GM23338 (cell line): ENCODE data around the gene MTHFD1L. TPM values are rescaled to one million over a fixed set of nuclear protein-coding genes. Genes with fewer than 3 reads are reported as not detected.

ENCODE experiments used
- ATAC-seq: fragments of 200-7000 bp; cut with Tn5 transposase; 3 replicates; pipeline ENCODE4 v1.9.1; 2020
- DNase-seq: peaks from one replicate; pipeline ENCODE4 v3.0.0-alpha.2; 2015; ENCODE audit warnings: low spot score
- H2AFZ ChIP-seq: fragments of 200-600 bp; sonication (generic); 2 replicates; pipeline ENCODE4 v1.8.0; 2016; ENCODE audit warnings: antibody characterized with exemption, mild to moderate bottlenecking, moderate library complexity
- H3F3A ChIP-seq: fragments of 200-600 bp; sonication (generic); replicated peaks from 2 replicates; pipeline ENCODE4 v1.8.0; 2017; ENCODE audit warnings: antibody characterized with exemption, mixed run types, low read depth
- H3K27ac ChIP-seq: fragments of 200-600 bp; sonication (generic); 2 replicates; pipeline ENCODE4 v1.6.1; 2016; ENCODE audit warnings: low read depth
- H3K27me3 ChIP-seq: fragments of 200-600 bp; sonication (generic); 2 replicates; pipeline ENCODE4 v1.8.0; 2016; ENCODE audit warnings: mild to moderate bottlenecking, mixed run types, moderate library complexity; ENCODE audit not compliant: insufficient read depth
- H3K36me3 ChIP-seq: fragments of 200-600 bp; sonication (generic); 2 replicates; pipeline ENCODE4 v1.8.0; 2016; ENCODE audit warnings: mild to moderate bottlenecking; ENCODE audit not compliant: insufficient read depth
- H3K4me1 ChIP-seq: fragments of 200-600 bp; sonication (generic); 2 replicates; pipeline ENCODE4 v1.8.0; 2016; ENCODE audit warnings: mild to moderate bottlenecking, moderate library complexity; ENCODE audit not compliant: insufficient read depth
- H3K4me2 ChIP-seq: fragments of 200-600 bp; sonication (generic); 2 replicates; pipeline ENCODE4 v1.7.1; 2017; ENCODE audit warnings: mixed run types
- H3K4me3 ChIP-seq: fragments of 200-600 bp; sonication (generic); 2 replicates; pipeline ENCODE4 v1.6.1; 2016; ENCODE audit warnings: mixed run types
- H3K79me2 ChIP-seq: fragments of 200-600 bp; sonication (generic); replicated peaks from 2 replicates; pipeline ENCODE4 v1.8.0; 2017; ENCODE audit warnings: mild to moderate bottlenecking; ENCODE audit not compliant: insufficient read depth
- H3K9me2 ChIP-seq: fragments of 200-600 bp; sonication (generic); 2 replicates; pipeline ENCODE4 v1.8.0; 2017; ENCODE audit not compliant: insufficient read depth
- H4K20me1 ChIP-seq: fragments of 200-600 bp; sonication (generic); replicated peaks from 2 replicates; pipeline ENCODE4 v1.8.0; 2017; ENCODE audit warnings: mild to moderate bottlenecking; ENCODE audit not compliant: insufficient read depth
- H3K27ac Mint-ChIP-seq: 2 replicates; pipeline ENCODE4 v1.8.0; 2020; ENCODE audit warnings: inconsistent platforms, mild to moderate bottlenecking, moderate library complexity, mixed read lengths
- H3K27me3 Mint-ChIP-seq: 3 replicates; pipeline ENCODE4 v1.8.0; 2022; ENCODE audit warnings: low read depth, mild to moderate bottlenecking, moderate library complexity, mixed read lengths, inconsistent platforms; ENCODE audit not compliant: insufficient read depth, poor library complexity
- H3K36me3 Mint-ChIP-seq: 3 replicates; pipeline ENCODE4 v1.8.0; 2021; ENCODE audit warnings: low read depth, mild to moderate bottlenecking, inconsistent platforms, moderate library complexity, mixed read lengths
- H3K4me1 Mint-ChIP-seq: 3 replicates; pipeline ENCODE4 v1.8.0; 2020; ENCODE audit warnings: mild to moderate bottlenecking, inconsistent platforms, mixed read lengths
- H3K4me3 Mint-ChIP-seq: 3 replicates; pipeline ENCODE4 v1.8.0; 2021; ENCODE audit warnings: moderate library complexity, mild to moderate bottlenecking, inconsistent platforms, mixed read lengths
- H3K9me3 Mint-ChIP-seq: 3 replicates; pipeline ENCODE4 v1.8.0; 2020; ENCODE audit warnings: moderate library complexity, mild to moderate bottlenecking, inconsistent platforms, mixed read lengths
- CREB1 ChIP-seq: fragments of 250-450 bp; sonication (Bioruptor Pico); IDR thresholded peaks from 2 replicates; pipeline ENCODE4 v1.5.0; 2020; ENCODE audit warnings: low read depth, mild to moderate bottlenecking, moderate library complexity
- NANOG ChIP-seq: IDR thresholded peaks from 2 replicates; pipeline ENCODE4 v1.6.1; 2016; ENCODE audit warnings: antibody characterized with exemption, borderline replicate concordance
- POLR2AphosphoS5 ChIP-seq: IDR thresholded peaks from 2 replicates; pipeline ENCODE4 v1.6.1; 2016; ENCODE audit warnings: antibody characterized with exemption, low read depth
- polyA plus RNA-seq: library from polyadenylated mRNA; unstranded; fragments of >200 nt; fragmentation: Nextera tagmentation; extraction: Ambion mirVana; gene quantifications from 2 replicates; pipeline ENCODE4 v1.2.1, GENCODE V29; 2016
- small RNA-seq: library from RNA; depleted of rRNA; stranded (forward); fragments of <200 nt; gene quantifications from one replicate; pipeline ENCODE3, GENCODE V24; 2014; ENCODE audit warnings: low replicate concordance
- total RNA-seq: library from RNA; depleted of rRNA; stranded (reverse); fragments of >200 nt; shearing (Covaris generic); gene quantifications from 2 replicates; pipeline ENCODE4 v1.2.3, GENCODE V29; 2014
- TF ChIP-seq, protein P1 (sequence below): IDR thresholded peaks from one replicate; pipeline ENCODE4 v1.6.1; 2018; ENCODE audit warnings: antibody characterized with exemption; ENCODE audit not compliant: unreplicated experiment

Gene MTHFD1L
- total and polyA plus RNA-seq, 2 experiments from 2014 or later = 53.2 to 66.8 TPM

GRCh38 chr6:151149793-151150192 lies 284.3 kb downstream of the MTHFD1L start:
- no peak overlapping the region for H3K27ac ChIP-seq
- Mint-ChIP-seq H3K36me3 (peaks cover 2% of the 10 kb centered on the region; the same call in 1 of the 3 replicates), H3K4me1 (peaks cover 5% of the 10 kb centered on the region; the same call in 2 of the 3 replicates), H3K27me3 (peaks cover 6% of the 10 kb centered on the region), H3K9me3 (peaks cover 3% of the 10 kb centered on the region; the same call in 1 of the 3 replicates), H3K4me3 (no peak overlapping the region), H3K27ac (no peak overlapping the region)
- H3K4me1 ChIP-seq = 0 out of 2 replicates have a peak, but pooled peaks cover 4% of the 10 kb centered on the region
- no peaks in the 10 kb centered on the region for H3K9me2 ChIP-seq
- no peaks in the 10 kb centered on the region for H4K20me1 ChIP-seq
- H3K79me2 ChIP-seq = no peaks in the 10 kb centered on the region
- H3K36me3 ChIP-seq = no peaks in the 10 kb centered on the region
- TF ChIP-seq POLR2AphosphoS5 (no peak), NANOG (no peak), CREB1 (CRISPR knock-in tag) (no peak)
- TF ChIP-seq, protein P1, sequence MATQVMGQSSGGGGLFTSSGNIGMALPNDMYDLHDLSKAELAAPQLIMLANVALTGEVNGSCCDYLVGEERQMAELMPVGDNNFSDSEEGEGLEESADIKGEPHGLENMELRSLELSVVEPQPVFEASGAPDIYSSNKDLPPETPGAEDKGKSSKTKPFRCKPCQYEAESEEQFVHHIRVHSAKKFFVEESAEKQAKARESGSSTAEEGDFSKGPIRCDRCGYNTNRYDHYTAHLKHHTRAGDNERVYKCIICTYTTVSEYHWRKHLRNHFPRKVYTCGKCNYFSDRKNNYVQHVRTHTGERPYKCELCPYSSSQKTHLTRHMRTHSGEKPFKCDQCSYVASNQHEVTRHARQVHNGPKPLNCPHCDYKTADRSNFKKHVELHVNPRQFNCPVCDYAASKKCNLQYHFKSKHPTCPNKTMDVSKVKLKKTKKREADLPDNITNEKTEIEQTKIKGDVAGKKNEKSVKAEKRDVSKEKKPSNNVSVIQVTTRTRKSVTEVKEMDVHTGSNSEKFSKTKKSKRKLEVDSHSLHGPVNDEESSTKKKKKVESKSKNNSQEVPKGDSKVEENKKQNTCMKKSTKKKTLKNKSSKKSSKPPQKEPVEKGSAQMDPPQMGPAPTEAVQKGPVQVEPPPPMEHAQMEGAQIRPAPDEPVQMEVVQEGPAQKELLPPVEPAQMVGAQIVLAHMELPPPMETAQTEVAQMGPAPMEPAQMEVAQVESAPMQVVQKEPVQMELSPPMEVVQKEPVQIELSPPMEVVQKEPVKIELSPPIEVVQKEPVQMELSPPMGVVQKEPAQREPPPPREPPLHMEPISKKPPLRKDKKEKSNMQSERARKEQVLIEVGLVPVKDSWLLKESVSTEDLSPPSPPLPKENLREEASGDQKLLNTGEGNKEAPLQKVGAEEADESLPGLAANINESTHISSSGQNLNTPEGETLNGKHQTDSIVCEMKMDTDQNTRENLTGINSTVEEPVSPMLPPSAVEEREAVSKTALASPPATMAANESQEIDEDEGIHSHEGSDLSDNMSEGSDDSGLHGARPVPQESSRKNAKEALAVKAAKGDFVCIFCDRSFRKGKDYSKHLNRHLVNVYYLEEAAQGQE = no peak
- H3K27me3 ChIP-seq = no peaks in the 10 kb centered on the region
- H2AFZ ChIP-seq = no peak overlapping the region; the same call in 1 of the 2 replicates
- DNase-seq (no peak), ATAC-seq (no peak)
- H3F3A ChIP-seq = no peaks in the 10 kb centered on the region; the same call in 1 of the 2 replicates
- H3K4me2 ChIP-seq = no peak overlapping the region
- H3K4me3 ChIP-seq = no peak overlapping the region

Small RNAs within 50 kb of the gene (small RNA-seq; reads per million reads assigned to genes)
- not detected for gene RNU6-302P
